ENCODE results near the gene ADGRL3.
"Not testable (repeated sequence)": the region's sequence is repeated elsewhere in the genome, so short reads cannot be mapped to it uniquely, and the experiment has no call there.

GRCh38 chr4:61509721-61510241, 309.7 kb downstream of the ADGRL3 start:
- TF ChIP-seq, protein P1, sequence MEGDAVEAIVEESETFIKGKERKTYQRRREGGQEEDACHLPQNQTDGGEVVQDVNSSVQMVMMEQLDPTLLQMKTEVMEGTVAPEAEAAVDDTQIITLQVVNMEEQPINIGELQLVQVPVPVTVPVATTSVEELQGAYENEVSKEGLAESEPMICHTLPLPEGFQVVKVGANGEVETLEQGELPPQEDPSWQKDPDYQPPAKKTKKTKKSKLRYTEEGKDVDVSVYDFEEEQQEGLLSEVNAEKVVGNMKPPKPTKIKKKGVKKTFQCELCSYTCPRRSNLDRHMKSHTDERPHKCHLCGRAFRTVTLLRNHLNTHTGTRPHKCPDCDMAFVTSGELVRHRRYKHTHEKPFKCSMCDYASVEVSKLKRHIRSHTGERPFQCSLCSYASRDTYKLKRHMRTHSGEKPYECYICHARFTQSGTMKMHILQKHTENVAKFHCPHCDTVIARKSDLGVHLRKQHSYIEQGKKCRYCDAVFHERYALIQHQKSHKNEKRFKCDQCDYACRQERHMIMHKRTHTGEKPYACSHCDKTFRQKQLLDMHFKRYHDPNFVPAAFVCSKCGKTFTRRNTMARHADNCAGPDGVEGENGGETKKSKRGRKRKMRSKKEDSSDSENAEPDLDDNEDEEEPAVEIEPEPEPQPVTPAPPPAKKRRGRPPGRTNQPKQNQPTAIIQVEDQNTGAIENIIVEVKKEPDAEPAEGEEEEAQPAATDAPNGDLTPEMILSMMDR (IDR thresholded peaks at IDR 0.05; ENCODE audit: insufficient read depth, low read depth, low read length): not testable (repeated sequence)
- TF ChIP-seq EZH2 (IDR thresholded peaks at IDR 0.05; ENCODE audit: insufficient read depth, low read length): not testable (repeated sequence)
